ENCODE measurements around the gene RPS16. TPM values are rescaled to one million over a fixed set of nuclear protein-coding genes. Genes with fewer than 3 reads are reported as not detected.
"Not testable (repeated sequence)": the region's sequence is repeated elsewhere in the genome, so short reads cannot be mapped to it uniquely, and the experiment has no call there.

The RPS16 gene
- total RNA-seq, 1 donor from 2014 or later = 1,860 TPM

GRCh38 chr19:39469036-39469435 lies 33.3 kb upstream of the RPS16 start:
- Mint-ChIP-seq H3K27me3 (ENCODE audit: unreplicated experiment) (no peaks in the 10 kb centered on the region), H3K4me3 (ENCODE audit: unreplicated experiment) (no peak overlapping the region), H3K36me3 (ENCODE audit: unreplicated experiment) (peaks cover 59% of the 10 kb centered on the region), H3K4me1 (ENCODE audit: unreplicated experiment) (no peaks in the 10 kb centered on the region), H3K27ac (ENCODE audit: unreplicated experiment) (no peak overlapping the region), H3K9me3 (ENCODE audit: unreplicated experiment) (no peaks in the 10 kb centered on the region)
- no peak for TF ChIP-seq CTCF (IDR thresholded peaks at IDR 0.05)
- DNase-seq (ENCODE audit: extremely low spot score, unreplicated experiment) = no peak

- DNase-seq (ENCODE audit: extremely low spot score, unreplicated experiment) = no peak
- H3K9me3 Mint-ChIP-seq (ENCODE audit: unreplicated experiment) = no peaks in the 10 kb centered on the region
- H3K36me3 Mint-ChIP-seq (ENCODE audit: unreplicated experiment) = peaks cover 59% of the 10 kb centered on the region
- H3K4me3 Mint-ChIP-seq (ENCODE audit: unreplicated experiment) = no peak overlapping the region
- no peaks in the 10 kb centered on the region for H3K4me1 Mint-ChIP-seq (ENCODE audit: unreplicated experiment)
- H3K27ac Mint-ChIP-seq (ENCODE audit: unreplicated experiment) = no peak overlapping the region
- TF ChIP-seq CTCF (IDR thresholded peaks at IDR 0.05) = no peak
- H3K27me3 Mint-ChIP-seq (ENCODE audit: unreplicated experiment) = no peaks in the 10 kb centered on the region
Observed at GRCh38 chr19:39467941-39468340, 32.2 kb upstream of the RPS16 start.

- DNase-seq (ENCODE audit: extremely low spot score, unreplicated experiment) = no peak
- no peak for TF ChIP-seq CTCF (IDR thresholded peaks at IDR 0.05)
- Mint-ChIP-seq H3K4me1 (ENCODE audit: unreplicated experiment) (no peaks in the 10 kb centered on the region), H3K27me3 (ENCODE audit: unreplicated experiment) (no peaks in the 10 kb centered on the region), H3K4me3 (ENCODE audit: unreplicated experiment) (no peak overlapping the region), H3K36me3 (ENCODE audit: unreplicated experiment) (peaks cover 48% of the 10 kb centered on the region), H3K9me3 (ENCODE audit: unreplicated experiment) (no peaks in the 10 kb centered on the region), H3K27ac (ENCODE audit: unreplicated experiment) (no peak overlapping the region)
Observed at GRCh38 chr19:39465956-39466747, 30.4 kb upstream of the RPS16 start.

GRCh38 chr19:39463403-39463802 lies 27.7 kb upstream of the RPS16 start:
- no peak overlapping the region for H3K27ac Mint-ChIP-seq (ENCODE audit: unreplicated experiment)
- H3K4me3 Mint-ChIP-seq (ENCODE audit: unreplicated experiment) = no peak overlapping the region
- peaks cover 42% of the 10 kb centered on the region for H3K36me3 Mint-ChIP-seq (ENCODE audit: unreplicated experiment)
- no peaks in the 10 kb centered on the region for H3K27me3 Mint-ChIP-seq (ENCODE audit: unreplicated experiment)
- no peaks in the 10 kb centered on the region for H3K9me3 Mint-ChIP-seq (ENCODE audit: unreplicated experiment)
- DNase-seq (ENCODE audit: extremely low spot score, unreplicated experiment) = no peak
- no peak for TF ChIP-seq CTCF (IDR thresholded peaks at IDR 0.05)
- no peaks in the 10 kb centered on the region for H3K4me1 Mint-ChIP-seq (ENCODE audit: unreplicated experiment)

GRCh38 chr19:39451257-39451656 lies 15.5 kb upstream of the RPS16 start:
- not testable (repeated sequence) for H3K9me3 Mint-ChIP-seq (ENCODE audit: unreplicated experiment); H3K4me3 Mint-ChIP-seq (ENCODE audit: unreplicated experiment); H3K27me3 Mint-ChIP-seq (ENCODE audit: unreplicated experiment); DNase-seq (ENCODE audit: extremely low spot score, unreplicated experiment); H3K27ac Mint-ChIP-seq (ENCODE audit: unreplicated experiment)
- peaks cover 40% of the 10 kb centered on the region for H3K36me3 Mint-ChIP-seq (ENCODE audit: unreplicated experiment)
- peaks cover 24% of the 10 kb centered on the region for H3K4me1 Mint-ChIP-seq (ENCODE audit: unreplicated experiment)
